Coronary artery (tissue), 2 donors: ENCODE measurements around the gene CLDN20.
A peak's percentile ranks its signal among the peaks of the same experiment; 100 is the strongest.
"Not testable (repeated sequence)": the region's sequence is repeated elsewhere in the genome, so short reads cannot be mapped to it uniquely, and the experiment has no call there.

Source experiments
- DNase-seq: peaks from one replicate; pipeline ENCODE4 v3.0.0-alpha.2; 2017; ENCODE audit warnings: low spot score
- H3K27ac ChIP-seq, 2 donors: fragments of 200-600 bp; sonication (generic); one replicate each; pipeline ENCODE4 v1.5.1; 2016 to 2019
- H3K4me3 ChIP-seq: fragments of 200-600 bp; sonication (generic); 2 replicates; pipeline ENCODE4 v1.5.1; 2016; ENCODE audit warnings: mild to moderate bottlenecking, moderate library complexity
- CTCF ChIP-seq: fragments of 200-600 bp; sonication (generic); IDR thresholded peaks from one replicate; pipeline ENCODE4 v1.5.1; 2019; ENCODE audit warnings: antibody characterized with exemption

Gene CLDN20

GRCh38 chr6:155222506-155222905 is 41.3 kb upstream of the CLDN20 start:
- Histone ChIP-seq H3K4me3 (no peak overlapping the region), H3K27ac (no peak overlapping the region)
- no peak for DNase-seq
- TF ChIP-seq CTCF, result no peak

GRCh38 chr6:155223646-155224451 is 40.0 kb upstream of the CLDN20 start:
- Histone ChIP-seq H3K27ac (no peak overlapping the region), H3K4me3 (no peak overlapping the region)
- DNase-seq, result no peak
- TF ChIP-seq CTCF, result no peak

- no peak for TF ChIP-seq CTCF
- no peak overlapping the region for H3K27ac ChIP-seq
- no peak for DNase-seq
- H3K4me3 ChIP-seq, result no peak overlapping the region
Measured at GRCh38 chr6:155224618-155225017, 39.2 kb upstream of the CLDN20 start.

- TF ChIP-seq CTCF, result no peak
- H3K4me3 ChIP-seq, result no peak overlapping the region
- H3K27ac ChIP-seq, result no peak overlapping the region
- no peak for DNase-seq
Measured at GRCh38 chr6:155227046-155227445, 36.8 kb upstream of the CLDN20 start.

- no peak for TF ChIP-seq CTCF
- H3K27ac ChIP-seq, result peak overlapping the region; percentile 28 to 86
- DNase-seq, result no peak
- H3K4me3 ChIP-seq, result peak overlapping the region; percentile 62
Measured at GRCh38 chr6:155228546-155229166, 35.2 kb upstream of the CLDN20 start.

- H3K4me3 ChIP-seq, H3K27ac ChIP-seq, DNase-seq: not testable (repeated sequence)
Measured at GRCh38 chr6:155230975-155231374, 32.8 kb upstream of the CLDN20 start.

GRCh38 chr6:155232848-155233247 is 31.0 kb upstream of the CLDN20 start:
- TF ChIP-seq CTCF, result no peak
- no peak overlapping the region for H3K27ac ChIP-seq
- H3K4me3 ChIP-seq, result no peak overlapping the region
- no peak for DNase-seq
